Measurements from ENCODE around the gene HRH2.

- TF ChIP-seq GATA2 (IDR thresholded peaks at IDR 0.05; ENCODE audit: low read depth, low read length) (no peak), GATA3 (IDR thresholded peaks at IDR 0.05; ENCODE audit: low read depth, low read length) (no peak)
These were observed 29.2 kb upstream of the HRH2 start for GRCh38 chr5:175628668-175629067.
